HG03469 (cell line): ENCODE results near the gene LY6G6D.

Source experiments
- ATAC-seq: cut with Tn5 transposase; IDR thresholded peaks from one replicate; pipeline ENCODE4 v1.9.1; 2021; ENCODE audit warnings: mild to moderate bottlenecking, moderate library complexity, moderate number of reproducible peaks; ENCODE audit not compliant: unreplicated experiment

LY6G6D gene

GRCh38 chr6:31715022-31715958 is at the start of gene LY6G6D:
TSS of gene LY6G6D (plus strand) at chr6:31715348. CDS start at chr6:31715356, 8 bp downstream.
- no peak for ATAC-seq

GRCh38 chr6:31665501-31666336 is 49.4 kb upstream of the LY6G6D start, which contains the start of gene CSNK2B:
TSS of gene CSNK2B (plus strand) at chr6:31666080. CDS start at chr6:31666832, 752 bp downstream.
- ATAC-seq, result peak; percentile 63

- ATAC-seq, result no peak
Observed at GRCh38 chr6:31666337-31666965, 48.7 kb upstream of the LY6G6D start.

- no peak for ATAC-seq
Observed at GRCh38 chr6:31669676-31670075, 45.5 kb upstream of the LY6G6D start, which contains the start of gene LY6G5B. TSS of gene LY6G5B (plus strand) at chr6:31669976. CDS start at chr6:31670951, 975 bp downstream.

GRCh38 chr6:31676322-31676903 is 38.7 kb upstream of the LY6G6D start:
- no peak for ATAC-seq

GRCh38 chr6:31676904-31677303 is 38.2 kb upstream of the LY6G6D start:
- no peak for ATAC-seq

- no peak for ATAC-seq
Observed at GRCh38 chr6:31677955-31678354, 37.2 kb upstream of the LY6G6D start.

GRCh38 chr6:31680226-31681134 is 34.7 kb upstream of the LY6G6D start, which contains the start of gene LY6G5C:
TSS of gene LY6G5C (minus strand) at chr6:31681067. CDS start at chr6:31680373, 694 bp downstream.
- no peak for ATAC-seq

- ATAC-seq, result no peak
Observed at GRCh38 chr6:31681135-31681671, 33.9 kb upstream of the LY6G6D start.

- ATAC-seq, result no peak
Observed at GRCh38 chr6:31683591-31683990, 31.6 kb upstream of the LY6G6D start.

GRCh38 chr6:31686483-31686882 is 28.7 kb upstream of the LY6G6D start:
- ATAC-seq, result no peak

GRCh38 chr6:31687321-31687720 is 27.8 kb upstream of the LY6G6D start:
- ATAC-seq, result no peak

GRCh38 chr6:31687860-31688693 is 27.1 kb upstream of the LY6G6D start:
- no peak for ATAC-seq

- ATAC-seq, result no peak
Observed at GRCh38 chr6:31689249-31690110, 25.7 kb upstream of the LY6G6D start.

GRCh38 chr6:31690231-31691077 is 24.7 kb upstream of the LY6G6D start:
- ATAC-seq, result no peak

GRCh38 chr6:31691078-31691463 is 24.1 kb upstream of the LY6G6D start:
- no peak for ATAC-seq
